HepG2 (cell line): ENCODE measurements around the gene SLC18A3.

Source experiments
- ARNTL ChIP-seq: sonication (generic); formaldehyde crosslinking; IDR thresholded peaks from 2 replicates; pipeline ENCODE4 v1.4.0; 2020; ENCODE audit warnings: mild to moderate bottlenecking, missing genetic modification reagents
- ATF3 ChIP-seq: sonication (generic); formaldehyde crosslinking; IDR thresholded peaks from 2 replicates; pipeline ENCODE4 v1.4.0; 2020; ENCODE audit warnings: missing genetic modification reagents
- CTCF ChIP-seq: sonication (generic); formaldehyde crosslinking; IDR thresholded peaks from 2 replicates; pipeline ENCODE4 v1.5.0; 2020; ENCODE audit warnings: mild to moderate bottlenecking, missing genetic modification reagents, moderate library complexity
- EP300 ChIP-seq, 3 experiments: sonication (generic) in 1 of 3; formaldehyde crosslinking in 1 of 3; IDR thresholded peaks; 2 replicates each; pipeline versions ENCODE4 v1.5.1 to v1.6.1; 2011 to 2020; ENCODE audit warnings: low read depth in 2 of 3, low read length in 2 of 3, borderline replicate concordance in 1 of 3, improper control_type of control experiment in 1 of 3, mild to moderate bottlenecking in 1 of 3, missing genetic modification reagents in 1 of 3, moderate library complexity in 1 of 3
- EZH2 ChIP-seq: conservative IDR thresholded peaks from 2 replicates; pipeline ENCODE4 v1.6.1; 2012; ENCODE audit warnings: mild to moderate bottlenecking, low read depth, low read length, moderate library complexity
- MYNN ChIP-seq: sonication (generic); formaldehyde crosslinking; IDR thresholded peaks from 2 replicates; pipeline ENCODE4 v1.4.0; 2020; ENCODE audit warnings: mild to moderate bottlenecking, low read depth, missing genetic modification reagents
- POLR2A ChIP-seq, 2 experiments: IDR thresholded peaks; 2 replicates each; pipeline ENCODE4 v1.6.1; 2011; ENCODE audit warnings: low read depth in 2 of 2, low read length in 2 of 2, mild to moderate bottlenecking in 1 of 2, moderate library complexity in 1 of 2; ENCODE audit not compliant: insufficient read depth in 1 of 2
- ZNF138 ChIP-seq: sonication (generic); formaldehyde crosslinking; IDR thresholded peaks from 2 replicates; pipeline ENCODE4 v1.5.0; 2020; ENCODE audit warnings: mild to moderate bottlenecking, low read depth, missing genetic modification reagents
- ZNF484 ChIP-seq: sonication (generic); formaldehyde crosslinking; IDR thresholded peaks from 2 replicates; pipeline ENCODE4 v1.5.1; 2020; ENCODE audit warnings: mild to moderate bottlenecking, low read depth, missing genetic modification reagents, borderline replicate concordance
- ZNF720 ChIP-seq: sonication (generic); formaldehyde crosslinking; IDR thresholded peaks from 2 replicates; pipeline ENCODE4 v1.4.0; 2020; ENCODE audit warnings: missing genetic modification reagents
- ZNF766 ChIP-seq: sonication (generic); formaldehyde crosslinking; IDR thresholded peaks from 2 replicates; pipeline ENCODE4 v1.5.0; 2020; ENCODE audit warnings: missing genetic modification reagents, borderline replicate concordance

- TF ChIP-seq POLR2A (IDR thresholded peaks at IDR 0.05; ENCODE audit: insufficient read depth in 1 of 2, low read depth in 2 of 2, low read length in 2 of 2) (no peak), ZNF720 (CRISPR knock-in tag) (no peak), EZH2 (no peak), ZNF484 (no peak), ARNTL (no peak), ATF3 (no peak), EP300 (IDR thresholded peaks at IDR 0.05; ENCODE audit: low read depth in 2 of 2, low read length in 2 of 2) (no peak), EP300 (CRISPR knock-in tag; IDR thresholded peaks at IDR 0.05; ENCODE audit: borderline replicate concordance) (no peak), MYNN (no peak), ZNF138 (CRISPR knock-in tag) (no peak), CTCF (no peak), ZNF766 (CRISPR knock-in tag) (no peak)
These were observed 6.5 kb downstream of the SLC18A3 start for GRCh38 chr10:49616421-49617101.
